ENCODE measurements around the gene ZNF526.

DNA sequence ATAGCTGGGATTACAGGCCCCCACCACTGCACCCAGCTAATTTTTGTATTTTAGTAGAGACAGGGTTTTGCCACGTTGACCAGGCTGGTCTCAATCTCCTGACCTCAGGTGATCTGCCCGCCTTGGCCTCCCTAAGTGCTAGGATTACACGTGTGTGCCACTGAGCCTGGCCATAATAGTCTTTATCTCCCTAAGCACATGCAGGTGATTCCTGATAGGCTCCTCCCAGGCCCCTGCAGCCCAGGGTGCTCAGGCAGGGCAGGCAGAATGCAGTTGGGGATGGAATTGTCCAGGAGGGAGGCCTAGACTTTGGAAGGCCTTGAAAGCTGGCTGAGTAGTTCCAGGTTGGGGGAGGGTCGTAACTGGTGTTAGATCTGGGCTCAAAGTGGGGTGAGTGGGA lies 8.5 kb downstream of the ZNF526 start:
- TF ChIP-seq, protein P1, sequence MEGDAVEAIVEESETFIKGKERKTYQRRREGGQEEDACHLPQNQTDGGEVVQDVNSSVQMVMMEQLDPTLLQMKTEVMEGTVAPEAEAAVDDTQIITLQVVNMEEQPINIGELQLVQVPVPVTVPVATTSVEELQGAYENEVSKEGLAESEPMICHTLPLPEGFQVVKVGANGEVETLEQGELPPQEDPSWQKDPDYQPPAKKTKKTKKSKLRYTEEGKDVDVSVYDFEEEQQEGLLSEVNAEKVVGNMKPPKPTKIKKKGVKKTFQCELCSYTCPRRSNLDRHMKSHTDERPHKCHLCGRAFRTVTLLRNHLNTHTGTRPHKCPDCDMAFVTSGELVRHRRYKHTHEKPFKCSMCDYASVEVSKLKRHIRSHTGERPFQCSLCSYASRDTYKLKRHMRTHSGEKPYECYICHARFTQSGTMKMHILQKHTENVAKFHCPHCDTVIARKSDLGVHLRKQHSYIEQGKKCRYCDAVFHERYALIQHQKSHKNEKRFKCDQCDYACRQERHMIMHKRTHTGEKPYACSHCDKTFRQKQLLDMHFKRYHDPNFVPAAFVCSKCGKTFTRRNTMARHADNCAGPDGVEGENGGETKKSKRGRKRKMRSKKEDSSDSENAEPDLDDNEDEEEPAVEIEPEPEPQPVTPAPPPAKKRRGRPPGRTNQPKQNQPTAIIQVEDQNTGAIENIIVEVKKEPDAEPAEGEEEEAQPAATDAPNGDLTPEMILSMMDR (IDR thresholded peaks at IDR 0.05; ENCODE audit: low read depth, low read length, missing input control), result no peak
- no peak for TF ChIP-seq NR2F2 (IDR thresholded peaks at IDR 0.05)
- no peak for TF ChIP-seq GABPA (IDR thresholded peaks at IDR 0.05 in 1 of 2, conservative IDR thresholded peaks at IDR 0.05 in 1 of 2)
- TF ChIP-seq TAF1 (conservative IDR thresholded peaks at IDR 0.05), result no peak
- TF ChIP-seq EGR1 (IDR thresholded peaks at IDR 0.05; ENCODE audit: low read depth in 2 of 2), result no peak
- TF ChIP-seq, protein P2, sequence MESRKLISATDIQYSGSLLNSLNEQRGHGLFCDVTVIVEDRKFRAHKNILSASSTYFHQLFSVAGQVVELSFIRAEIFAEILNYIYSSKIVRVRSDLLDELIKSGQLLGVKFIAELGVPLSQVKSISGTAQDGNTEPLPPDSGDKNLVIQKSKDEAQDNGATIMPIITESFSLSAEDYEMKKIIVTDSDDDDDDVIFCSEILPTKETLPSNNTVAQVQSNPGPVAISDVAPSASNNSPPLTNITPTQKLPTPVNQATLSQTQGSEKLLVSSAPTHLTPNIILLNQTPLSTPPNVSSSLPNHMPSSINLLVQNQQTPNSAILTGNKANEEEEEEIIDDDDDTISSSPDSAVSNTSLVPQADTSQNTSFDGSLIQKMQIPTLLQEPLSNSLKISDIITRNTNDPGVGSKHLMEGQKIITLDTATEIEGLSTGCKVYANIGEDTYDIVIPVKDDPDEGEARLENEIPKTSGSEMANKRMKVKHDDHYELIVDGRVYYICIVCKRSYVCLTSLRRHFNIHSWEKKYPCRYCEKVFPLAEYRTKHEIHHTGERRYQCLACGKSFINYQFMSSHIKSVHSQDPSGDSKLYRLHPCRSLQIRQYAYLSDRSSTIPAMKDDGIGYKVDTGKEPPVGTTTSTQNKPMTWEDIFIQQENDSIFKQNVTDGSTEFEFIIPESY (IDR thresholded peaks at IDR 0.05), result no peak
